Measurements from ENCODE around the gene BRAF.
"Not testable (repeated sequence)": the region's sequence is repeated elsewhere in the genome, so short reads cannot be mapped to it uniquely, and the experiment has no call there.

Gene BRAF

GRCh38 chr7:140689199-140690152 is 235.3 kb downstream of the BRAF start:
- no peak for TF ChIP-seq GATA1 (IDR thresholded peaks at IDR 0.05; ENCODE audit: low read depth, low read length)
- no peak for TF ChIP-seq POLR2A (IDR thresholded peaks at IDR 0.05; ENCODE audit: low read length)
- DNase-seq: no peak

GRCh38 chr7:140688341-140688740 is 236.4 kb downstream of the BRAF start:
- TF ChIP-seq POLR2A (IDR thresholded peaks at IDR 0.05; ENCODE audit: low read length) (no peak), GATA1 (IDR thresholded peaks at IDR 0.05; ENCODE audit: low read depth, low read length) (no peak)
- no peak for DNase-seq

- TF ChIP-seq POLR2A (IDR thresholded peaks at IDR 0.05; ENCODE audit: low read length) (no peak), GATA1 (IDR thresholded peaks at IDR 0.05; ENCODE audit: low read depth, low read length) (no peak)
Measured at GRCh38 chr7:140686921-140687320, 237.8 kb downstream of the BRAF start.

GRCh38 chr7:140685407-140686087 is 239.2 kb downstream of the BRAF start:
- DNase-seq: no peak
- TF ChIP-seq GATA1 (IDR thresholded peaks at IDR 0.05; ENCODE audit: low read depth, low read length): no peak

More at GRCh38 chr7:140686921-140687320, 237.8 kb downstream of the BRAF start:
- no peak for DNase-seq

GRCh38 chr7:140684066-140684950 is 240.4 kb downstream of the BRAF start:
- DNase-seq: no peak
- no peak for TF ChIP-seq POLR2A (IDR thresholded peaks at IDR 0.05; ENCODE audit: low read length)
- TF ChIP-seq GATA1 (IDR thresholded peaks at IDR 0.05; ENCODE audit: low read depth, low read length): no peak

- TF ChIP-seq GATA1 (IDR thresholded peaks at IDR 0.05; ENCODE audit: low read depth, low read length) (no peak), POLR2A (IDR thresholded peaks at IDR 0.05; ENCODE audit: low read length) (no peak)
- no peak for DNase-seq
Measured at GRCh38 chr7:140683657-140684056, 241.1 kb downstream of the BRAF start.

- no peak for DNase-seq
- TF ChIP-seq POLR2A (IDR thresholded peaks at IDR 0.05; ENCODE audit: low read length) (no peak), GATA1 (IDR thresholded peaks at IDR 0.05; ENCODE audit: low read depth, low read length) (no peak)
Measured at GRCh38 chr7:140681766-140682165, 243.0 kb downstream of the BRAF start.

GRCh38 chr7:140680886-140681285 is 243.8 kb downstream of the BRAF start:
- DNase-seq: no peak
- TF ChIP-seq POLR2A (IDR thresholded peaks at IDR 0.05; ENCODE audit: low read length) (no peak), GATA1 (IDR thresholded peaks at IDR 0.05; ENCODE audit: low read depth, low read length) (no peak)

- TF ChIP-seq POLR2A (IDR thresholded peaks at IDR 0.05; ENCODE audit: low read length) (no peak), GATA1 (IDR thresholded peaks at IDR 0.05; ENCODE audit: low read depth, low read length) (no peak)
Measured at GRCh38 chr7:140679186-140679585, 245.5 kb downstream of the BRAF start.

GRCh38 chr7:140678816-140679130 is 246.0 kb downstream of the BRAF start:
- no peak for DNase-seq
- TF ChIP-seq GATA1 (IDR thresholded peaks at IDR 0.05; ENCODE audit: low read depth, low read length) (no peak), POLR2A (IDR thresholded peaks at IDR 0.05; ENCODE audit: low read length) (no peak)

More at GRCh38 chr7:140679186-140679585, 245.5 kb downstream of the BRAF start:
- no peak for DNase-seq

GRCh38 chr7:140678081-140678815 is 246.5 kb downstream of the BRAF start:
- no peak for TF ChIP-seq GATA1 (IDR thresholded peaks at IDR 0.05; ENCODE audit: low read depth, low read length)
- TF ChIP-seq POLR2A (IDR thresholded peaks at IDR 0.05; ENCODE audit: low read length): no peak
- no peak for DNase-seq

- TF ChIP-seq POLR2A (IDR thresholded peaks at IDR 0.05; ENCODE audit: low read length): no peak
- no peak for TF ChIP-seq GATA1 (IDR thresholded peaks at IDR 0.05; ENCODE audit: low read depth, low read length)
Measured at GRCh38 chr7:140677496-140677895, 247.2 kb downstream of the BRAF start.

GRCh38 chr7:140676956-140677355 is 247.8 kb downstream of the BRAF start:
- not testable (repeated sequence) for DNase-seq

More at GRCh38 chr7:140677496-140677895, 247.2 kb downstream of the BRAF start:
- no peak for DNase-seq

All from erythroblast (primary cell).